K562 treated with DMSO at 1 percent for 12 hours (cell line): ENCODE data around the gene TMEM208. TPM values are rescaled to one million over a fixed set of nuclear protein-coding genes. Genes with fewer than 3 reads are reported as not detected.

ENCODE experiments used
- total RNA-seq: library from RNA; unstranded; fragments of 300-600 nt; gene quantifications from 2 replicates; pipeline ENCODE4 v1.2.3, GENCODE V29; 2022; ENCODE audit not compliant: insufficient read depth

Gene TMEM208
- total RNA-seq, result 65.0 and 76.2 TPM in 2 replicates

GRCh38 chr16:67226804-67227566, at the start of gene TMEM208:
Gene TMEM208 (plus strand): TSS chr16:67227130. CDS start chr16:67227219, 89 bp downstream.

GRCh38 chr16:67183627-67184452, 43.1 kb upstream of the TMEM208 start, which contains the start of gene MATCAP1:
Gene MATCAP1 (minus strand): TSS chr16:67183963. CDS start chr16:67180610, 3,353 bp downstream.

GRCh38 chr16:67190041-67190440, 36.9 kb upstream of the TMEM208 start, which contains the start of gene EXOC3L1:
Gene EXOC3L1 (minus strand): TSS chr16:67190136. CDS start chr16:67189676, 460 bp downstream.

GRCh38 chr16:67191995-67192681, 34.8 kb upstream of the TMEM208 start, which contains the start of gene E2F4:
Gene E2F4 (plus strand): TSS chr16:67192155. CDS start chr16:67192228, 73 bp downstream.

GRCh38 chr16:67199011-67199807, 27.7 kb upstream of the TMEM208 start, which contains the start of gene ELMO3:
Gene ELMO3 (plus strand): TSS chr16:67199131. CDS start chr16:67199327, 196 bp downstream.

GRCh38 chr16:67247192-67248072, 20.5 kb downstream of the TMEM208 start, which contains the start of gene FHOD1:
Gene FHOD1 (minus strand): TSS chr16:67247481. CDS start chr16:67247410, 71 bp downstream.

GRCh38 chr16:67248401-67249177, 21.7 kb downstream of the TMEM208 start, which contains the start of gene SLC9A5:
Gene SLC9A5 (plus strand): TSS chr16:67248979. CDS start chr16:67249015, 36 bp downstream.

Other genes starting within 250 kb of the TMEM208 start
- gene CES4A, start 238.5 kb upstream of the TMEM208 start, total RNA-seq, result not detected in 2 replicates
- 25.6 and 43.6 TPM in 2 replicates for gene CBFB, start 198.0 kb upstream of the TMEM208 start, total RNA-seq
- 7.2 and 15.4 TPM in 2 replicates for gene PHAF1, start 117.2 kb upstream of the TMEM208 start, total RNA-seq
- gene B3GNT9, start 76.1 kb upstream of the TMEM208 start, total RNA-seq, result 4.0 and 7.1 TPM in 2 replicates
- gene TRADD, start 67.2 kb upstream of the TMEM208 start, total RNA-seq, result 38.8 and 55.1 TPM in 2 replicates
- gene FBXL8, start 67.2 kb upstream of the TMEM208 start, total RNA-seq, result 14.6 and 17.0 TPM in 2 replicates
- gene HSF4, start 62.4 kb upstream of the TMEM208 start, total RNA-seq, result 7.8 and 20.7 TPM in 2 replicates
- gene NOL3, start 56.6 kb upstream of the TMEM208 start, total RNA-seq, result 21.1 and 34.0 TPM in 2 replicates
- gene MATCAP1, start 43.2 kb upstream of the TMEM208 start, total RNA-seq, result 16.6 and 20.0 TPM in 2 replicates
- not detected in 2 replicates for gene EXOC3L1, start 37.0 kb upstream of the TMEM208 start, total RNA-seq
- 63.4 and 106 TPM in 2 replicates for gene E2F4, start 35.0 kb upstream of the TMEM208 start, total RNA-seq
- 2.4 and 3.3 TPM in 2 replicates for gene ELMO3, start 28.0 kb upstream of the TMEM208 start, total RNA-seq
- gene FHOD1, start 20.4 kb downstream of the TMEM208 start, total RNA-seq, result 37.1 and 54.3 TPM in 2 replicates
- 1.4 and 2.7 TPM in 2 replicates for gene SLC9A5, start 21.8 kb downstream of the TMEM208 start, total RNA-seq
- 12.3 and 19.0 TPM in 2 replicates for gene PLEKHG4, start 52.4 kb downstream of the TMEM208 start, total RNA-seq
- gene KCTD19, start 99.6 kb downstream of the TMEM208 start, total RNA-seq, result 0.19 TPM in 1 of 2 replicates, not detected in the other
- 1.3 TPM in 1 of 2 replicates, not detected in the other for gene LRRC36, start 99.7 kb downstream of the TMEM208 start, total RNA-seq
- not detected in 2 replicates for gene TPPP3, start 166.4 kb downstream of the TMEM208 start, total RNA-seq
- gene ZDHHC1, start 189.3 kb downstream of the TMEM208 start, total RNA-seq, result not detected in 2 replicates
- gene HSD11B2, start 204.0 kb downstream of the TMEM208 start, total RNA-seq, result 0.35 TPM in 1 of 2 replicates, not detected in the other